Measurements from ENCODE around the gene FHOD3. TPM values are rescaled to one million over a fixed set of nuclear protein-coding genes. Genes with fewer than 3 reads are reported as not detected.

FHOD3 gene
- total and polyA plus RNA-seq, 2 of the 13 experiments (the other 11 are each of a cell fraction or from before 2014, with no cell fraction given) = 0.07 TPM; not detected in 1

GRCh38 chr18:36613069-36613468 lies 315.6 kb downstream of the FHOD3 start (continued):
- TF ChIP-seq MATR3 (CRISPR knock-in tag; IDR thresholded peaks at IDR 0.05) = no peak

- CTCF ChIA-PET (ENCODE audit: low intra/inter-chr PET ratio, low total read pairs) = no interaction called here
- H3K27me3 ChIP-seq (ENCODE audit: control insufficient read depth in 1 of 2, insufficient read depth in 2 of 2, low read length in 2 of 2) = peaks cover 1 to 9% of the 10 kb centered on the region in 2 experiments; a peak in 2 of 5 replicates
- ATAC-seq = no peak
- TF ChIP-seq TARDBP (CRISPR knock-in tag; IDR thresholded peaks at IDR 0.05) (no peak), NONO (IDR thresholded peaks at IDR 0.05) (no peak), NONO (CRISPR knock-in tag; conservative IDR thresholded peaks at IDR 0.05) (no peak), NFIB (CRISPR knock-in tag; IDR thresholded peaks at IDR 0.05; ENCODE audit: borderline replicate concordance) (no peak), NFAT5 (CRISPR knock-in tag; IDR thresholded peaks at IDR 0.05) (no peak), RARG (CRISPR knock-in tag; IDR thresholded peaks at IDR 0.05; ENCODE audit: low read depth) (no peak), HNF4G (IDR thresholded peaks at IDR 0.05; ENCODE audit: borderline replicate concordance, low read depth, low read length) (no peak), HNF4G (CRISPR knock-in tag; IDR thresholded peaks at IDR 0.05; ENCODE audit: borderline replicate concordance, low read depth) (no peak), ZNF691 (CRISPR knock-in tag; IDR thresholded peaks at IDR 0.05; ENCODE audit: borderline replicate concordance, low read depth) (no peak), ELF4 (CRISPR knock-in tag; IDR thresholded peaks at IDR 0.05; ENCODE audit: borderline replicate concordance) (no peak), ZBTB44 (CRISPR knock-in tag; IDR thresholded peaks at IDR 0.05) (no peak), ISX (CRISPR knock-in tag; conservative IDR thresholded peaks at IDR 0.05) (no peak), ZSCAN29 (CRISPR knock-in tag; conservative IDR thresholded peaks at IDR 0.05) (no peak), FOXA1 (IDR thresholded peaks at IDR 0.05) (no peak), FOXA1 (CRISPR knock-in tag; IDR thresholded peaks at IDR 0.05) (no peak), EP300 (IDR thresholded peaks at IDR 0.05; ENCODE audit: low read depth in 2 of 2, low read length in 2 of 2) (no peak), EP300 (CRISPR knock-in tag; IDR thresholded peaks at IDR 0.05; ENCODE audit: borderline replicate concordance) (no peak)
These were observed 316.3 kb downstream of the FHOD3 start for GRCh38 chr18:36613810-36614209.

More at GRCh38 chr18:36613810-36614209, 316.3 kb downstream of the FHOD3 start:
- Histone ChIP-seq H3K79me2 (ENCODE audit: insufficient read depth, low read length) (no peaks in the 10 kb centered on the region), H3K36me3 (replicated peaks in 1 of 2; ENCODE audit: control insufficient read depth in 1 of 2, insufficient read depth in 2 of 2, low read length in 2 of 2) (no peaks in the 10 kb centered on the region), H3K9ac (ENCODE audit: insufficient read depth, low read depth, low read length) (no peak overlapping the region), H3K4me1 (ENCODE audit: insufficient read depth, low read length) (no peaks in the 10 kb centered on the region), H3K27ac (ENCODE audit: extremely low read length, insufficient read depth, low read length) (no peak overlapping the region), H3K9me3 (ENCODE audit: low read length) (no peaks in the 10 kb centered on the region), H4K20me1 (ENCODE audit: insufficient read depth, low read length) (no peaks in the 10 kb centered on the region), H2AFZ (ENCODE audit: low read length) (no peak overlapping the region), H3K4me3 (replicated peaks in 1 of 3; ENCODE audit: insufficient read depth in 1 of 3, low read depth in 2 of 3, low read length in 3 of 3) (no peak overlapping the region), H3K4me2 (ENCODE audit: low read depth, low read length) (no peak overlapping the region)
- in situ Hi-C loops (cut with HindIII; ENCODE audit: extremely low pct_ligation_motif_present, low pct_unique_long_range_greater_than_20kb) = no loop called here
- BruUV-seq (replicated peaks) = no TSS peak
- DNase-seq (ENCODE audit: low spot score) = no peak
- intact Hi-C loops (cut with micrococcal nuclease; ENCODE audit: unreplicated experiment) = no loop called here
- no peak for FAIRE-seq
- 8% methylated on average over 3 of the region's 3 CpGs for WGBS (ENCODE audit: low lambda C conversion rate)
- POLR2A ChIA-PET = no interaction called here

Measured in HepG2 (cell line).